AG09309 (cell line): ENCODE results near the gene CAPN11.
A peak's percentile ranks its signal among the peaks of the same experiment; 100 is the strongest.

Source experiments
- DNase-seq: peaks from one replicate; pipeline ENCODE4 v3.0.0-alpha.2; 2010; ENCODE audit warnings: low read depth
- H3K4me3 ChIP-seq: 2 replicates; pipeline ENCODE4 v1.5.1; 2011; ENCODE audit warnings: mild to moderate bottlenecking, low read depth, low read length, moderate library complexity; ENCODE audit not compliant: control insufficient read depth
- TF ChIP-seq, protein P1 (sequence below): IDR thresholded peaks from 2 replicates; pipeline ENCODE4 v1.5.1; 2011; ENCODE audit warnings: mild to moderate bottlenecking, low read depth, low read length, inconsistent platforms; ENCODE audit not compliant: insufficient read depth, control insufficient read depth; ENCODE audit errors: missing control alignments

Gene CAPN11

DNA sequence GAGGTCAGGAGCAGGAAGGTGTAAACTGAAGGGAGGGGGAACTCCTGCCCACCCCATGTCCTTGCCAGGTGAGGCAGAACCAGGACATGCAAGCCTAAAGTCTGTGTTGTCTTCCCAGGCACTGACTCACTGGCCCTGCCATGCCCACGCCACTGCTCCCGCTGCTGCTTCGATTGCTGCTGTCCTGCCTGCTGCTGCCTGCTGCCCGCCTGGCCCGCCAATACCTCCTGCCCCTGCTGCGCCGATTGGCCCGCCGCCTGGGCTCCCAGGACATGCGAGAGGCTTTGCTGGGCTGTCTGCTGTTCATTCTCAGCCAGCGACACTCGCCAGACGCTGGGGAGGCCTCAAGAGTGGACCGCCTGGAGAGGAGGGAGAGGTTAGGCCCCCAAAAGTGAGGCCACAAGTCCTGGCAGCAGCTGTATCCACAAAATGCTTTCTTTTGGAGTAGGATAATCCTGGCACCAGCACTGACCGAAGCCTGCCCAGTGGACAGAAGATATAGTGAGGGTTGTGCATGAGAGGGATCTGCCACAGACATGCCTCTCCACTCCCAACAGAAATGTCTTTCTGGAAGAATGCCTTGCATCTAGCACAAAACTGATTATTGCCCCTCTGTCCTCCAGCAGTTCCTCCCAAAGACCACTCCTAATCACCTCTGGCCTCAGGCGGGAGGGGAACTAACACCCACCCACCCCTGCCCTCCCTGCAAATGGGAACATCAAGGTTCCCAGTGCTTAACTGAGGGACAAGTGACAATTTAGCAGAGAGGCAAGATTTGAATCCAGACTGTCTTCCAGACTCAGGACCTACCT is 58.9 kb downstream of the CAPN11 start:
- DNase-seq = no peak
- TF ChIP-seq, protein P1, sequence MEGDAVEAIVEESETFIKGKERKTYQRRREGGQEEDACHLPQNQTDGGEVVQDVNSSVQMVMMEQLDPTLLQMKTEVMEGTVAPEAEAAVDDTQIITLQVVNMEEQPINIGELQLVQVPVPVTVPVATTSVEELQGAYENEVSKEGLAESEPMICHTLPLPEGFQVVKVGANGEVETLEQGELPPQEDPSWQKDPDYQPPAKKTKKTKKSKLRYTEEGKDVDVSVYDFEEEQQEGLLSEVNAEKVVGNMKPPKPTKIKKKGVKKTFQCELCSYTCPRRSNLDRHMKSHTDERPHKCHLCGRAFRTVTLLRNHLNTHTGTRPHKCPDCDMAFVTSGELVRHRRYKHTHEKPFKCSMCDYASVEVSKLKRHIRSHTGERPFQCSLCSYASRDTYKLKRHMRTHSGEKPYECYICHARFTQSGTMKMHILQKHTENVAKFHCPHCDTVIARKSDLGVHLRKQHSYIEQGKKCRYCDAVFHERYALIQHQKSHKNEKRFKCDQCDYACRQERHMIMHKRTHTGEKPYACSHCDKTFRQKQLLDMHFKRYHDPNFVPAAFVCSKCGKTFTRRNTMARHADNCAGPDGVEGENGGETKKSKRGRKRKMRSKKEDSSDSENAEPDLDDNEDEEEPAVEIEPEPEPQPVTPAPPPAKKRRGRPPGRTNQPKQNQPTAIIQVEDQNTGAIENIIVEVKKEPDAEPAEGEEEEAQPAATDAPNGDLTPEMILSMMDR = no peak
- H3K4me3 ChIP-seq = no peak overlapping the region

DNA sequence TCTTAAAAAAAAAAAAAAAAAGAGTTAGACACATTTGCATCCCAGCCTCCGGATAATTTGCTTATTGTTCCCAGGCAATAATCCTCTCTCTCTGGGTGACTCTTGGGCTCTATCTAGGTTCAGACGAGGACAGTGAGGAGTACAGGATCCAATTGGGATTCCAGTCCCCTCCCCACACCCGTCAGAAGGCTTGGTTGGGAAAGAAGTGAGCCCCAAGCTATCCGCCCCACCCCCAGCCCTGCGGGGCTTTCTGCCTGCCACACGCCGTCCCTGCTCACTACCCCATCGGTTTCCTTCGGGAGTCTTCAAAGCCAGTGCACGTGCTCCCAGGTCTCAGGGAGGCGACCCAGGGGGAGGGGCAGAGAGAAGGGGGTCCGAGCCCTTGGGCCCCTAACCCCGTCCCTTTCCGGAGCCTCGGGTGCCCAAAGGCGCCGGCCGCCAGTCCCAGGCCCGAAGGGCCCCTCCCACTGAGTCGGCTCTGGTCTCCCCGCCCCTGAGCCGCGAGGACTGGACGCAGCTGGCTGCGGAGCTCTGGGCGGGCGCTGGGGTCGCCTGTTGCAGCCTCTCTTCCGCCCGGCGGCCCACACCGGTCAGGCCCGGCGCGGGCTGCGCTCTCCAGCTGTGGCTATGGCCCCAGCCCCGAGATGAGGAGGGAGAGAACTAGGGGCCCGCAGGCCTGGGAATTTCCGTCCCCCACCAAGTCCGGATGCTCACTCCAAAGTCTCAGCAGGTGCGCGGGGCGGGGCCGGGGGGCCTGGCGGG is 60.6 kb downstream of the CAPN11 start:
- no peak for DNase-seq
- peak overlapping the region; percentile 46 for H3K4me3 ChIP-seq
- TF ChIP-seq, protein P1 = no peak

DNA sequence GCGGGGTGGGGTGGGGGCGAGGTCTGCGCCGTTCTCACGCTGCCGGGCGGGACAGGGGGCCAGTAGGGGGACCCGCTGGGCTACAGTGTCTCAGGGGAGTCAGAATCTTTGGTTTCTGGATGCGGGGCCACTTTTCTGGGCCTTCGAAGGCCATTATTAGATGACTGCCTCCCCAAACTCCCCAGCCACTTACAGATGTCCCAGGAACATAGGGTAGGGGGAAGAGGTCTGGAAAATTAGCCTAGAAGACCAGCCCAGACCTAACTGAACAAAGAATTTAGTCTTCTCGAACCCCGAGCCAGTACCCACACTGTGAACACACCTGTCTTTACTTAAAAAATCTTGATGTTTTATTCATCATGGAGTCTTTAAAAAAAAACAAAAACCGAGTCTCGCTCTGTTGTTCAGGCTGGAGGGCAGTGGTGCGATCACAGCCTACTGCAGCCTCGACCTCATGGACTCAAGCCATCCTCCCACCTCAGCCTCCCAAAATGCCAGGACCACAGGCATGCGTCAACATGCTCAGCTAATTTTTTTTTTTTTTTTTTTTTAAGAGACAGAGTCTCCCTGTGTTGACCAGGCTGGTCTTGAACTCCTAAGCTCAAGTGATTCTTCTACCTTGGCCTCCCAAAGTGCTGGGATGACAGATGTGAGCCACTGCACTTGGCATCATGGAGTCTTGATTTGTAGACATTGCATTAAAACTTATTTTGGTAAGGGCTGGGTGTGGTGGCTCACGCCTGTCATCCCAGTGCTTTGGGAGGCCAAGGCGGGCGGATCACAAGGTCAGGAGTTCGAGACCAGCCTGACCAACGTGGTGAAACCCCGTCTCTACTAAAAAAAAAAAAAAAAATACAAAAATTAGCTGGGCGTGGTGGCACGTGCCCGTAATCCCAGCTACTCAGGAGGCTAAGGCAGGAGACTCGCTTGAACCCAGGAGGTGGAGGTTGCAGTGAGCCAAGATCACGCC is 61.5 kb downstream of the CAPN11 start:
- TF ChIP-seq, protein P1 = no peak
- DNase-seq = no peak

DNA sequence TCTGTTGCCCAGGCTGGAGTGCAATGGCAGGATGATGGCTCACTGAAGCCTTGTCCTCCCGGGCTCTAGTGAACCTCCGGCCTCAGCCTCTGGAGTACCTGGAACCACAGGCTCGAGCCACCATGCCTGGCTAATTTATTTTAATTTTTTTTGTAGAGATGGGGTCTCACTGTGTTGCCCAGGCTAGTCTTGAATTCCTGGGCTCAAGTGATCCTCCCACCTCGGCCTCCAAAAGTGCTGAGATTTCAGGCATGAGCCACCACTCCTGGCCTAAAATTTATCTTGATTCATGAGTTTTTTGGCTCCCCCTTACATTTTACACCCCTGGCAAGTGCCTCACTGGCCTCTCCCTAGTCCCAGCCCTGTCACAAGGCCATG is 62.3 kb downstream of the CAPN11 start:
- TF ChIP-seq, protein P1 = no peak
- H3K4me3 ChIP-seq = no peak overlapping the region

More for the DNA sequence above, 61.5 kb downstream of the CAPN11 start:
- no peak overlapping the region for H3K4me3 ChIP-seq

DNA sequence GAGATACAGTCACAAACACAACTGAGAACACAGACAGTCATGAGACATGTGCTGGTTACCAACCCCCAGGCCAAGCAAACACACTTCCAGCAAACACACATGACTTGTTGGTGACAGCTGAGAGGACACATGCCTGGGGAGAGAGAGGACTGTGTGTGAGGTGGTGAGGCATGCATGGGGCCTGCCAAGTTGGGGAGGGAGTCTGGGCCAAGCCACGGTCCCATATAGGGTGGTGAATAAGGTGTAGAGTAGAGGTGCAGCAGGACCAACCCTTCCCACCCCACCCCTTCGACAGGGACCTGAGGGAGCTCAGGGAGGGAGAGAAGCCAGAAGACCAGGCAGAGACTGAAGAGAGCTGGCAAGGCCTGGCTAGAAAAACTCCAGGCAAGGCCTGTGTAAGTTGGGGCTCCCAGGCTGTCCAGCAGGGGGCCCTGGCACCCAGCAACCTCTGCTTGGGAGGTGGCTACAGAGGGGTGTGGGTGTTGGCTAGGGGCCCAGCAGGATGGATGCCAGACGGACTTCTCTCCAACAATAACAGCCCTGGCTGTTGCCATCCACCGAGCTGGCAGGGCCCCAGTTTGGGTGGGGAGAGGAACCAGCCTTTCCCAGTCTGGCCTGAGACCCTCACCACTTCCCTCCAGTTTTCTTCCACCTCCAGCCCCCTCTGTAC is 62.8 kb downstream of the CAPN11 start:
- H3K4me3 ChIP-seq = no peak overlapping the region
- no peak for DNase-seq
- TF ChIP-seq, protein P1 = peak; percentile 88

More for the DNA sequence above, 62.3 kb downstream of the CAPN11 start:
- no peak for DNase-seq

DNA sequence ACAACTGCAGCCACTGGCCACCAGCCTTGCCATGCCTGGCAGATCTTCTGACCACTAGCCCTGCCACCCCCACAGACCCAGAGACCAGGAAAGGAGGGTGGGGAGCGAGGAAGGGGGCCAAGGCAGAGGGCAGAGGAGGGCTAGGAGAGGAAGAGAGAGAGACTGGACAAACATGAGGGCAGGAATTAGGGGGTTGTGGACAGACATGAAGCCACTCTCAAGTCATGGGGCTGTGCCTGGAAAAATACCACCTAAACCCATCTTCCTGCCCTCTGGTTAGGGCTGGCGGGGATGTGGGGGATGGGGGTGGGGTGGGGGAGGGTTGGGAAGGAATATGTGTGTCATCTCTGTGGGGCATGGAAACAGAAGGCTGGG is 63.3 kb downstream of the CAPN11 start:
- TF ChIP-seq, protein P1 = no peak
- DNase-seq = no peak
- no peak overlapping the region for H3K4me3 ChIP-seq
